NCI-H146 treated with DMSO at 0.1 percent for 48 hours (cell line): Measurements from ENCODE around the gene DEPDC5.

Experiments
- DNase-seq: peaks from one replicate; lab custom pipeline; 2025; ENCODE audit not compliant: unreplicated experiment; lab: John Stamatoyannopoulos, UW

The DEPDC5 gene

DNA sequence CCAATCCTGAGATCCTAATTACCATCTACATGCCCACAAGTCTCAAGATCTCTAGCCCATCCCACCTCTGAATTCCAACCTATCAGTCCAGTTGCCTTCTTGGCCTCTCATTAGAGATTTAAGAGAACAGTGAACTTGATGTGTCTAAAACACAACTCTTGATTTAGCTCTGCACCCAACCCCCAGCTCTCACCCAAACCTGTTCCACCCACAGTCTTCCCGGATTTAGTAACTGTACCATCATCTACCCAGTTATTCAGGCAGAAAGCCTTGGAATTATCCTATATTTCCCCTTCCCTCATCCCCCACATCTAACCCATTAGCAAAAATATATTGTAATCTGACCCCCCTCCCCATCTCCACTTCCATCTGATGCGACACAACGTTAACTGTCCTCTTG is 166.5 kb downstream of the DEPDC5 start:
- DNase-seq: no peak

DNA sequence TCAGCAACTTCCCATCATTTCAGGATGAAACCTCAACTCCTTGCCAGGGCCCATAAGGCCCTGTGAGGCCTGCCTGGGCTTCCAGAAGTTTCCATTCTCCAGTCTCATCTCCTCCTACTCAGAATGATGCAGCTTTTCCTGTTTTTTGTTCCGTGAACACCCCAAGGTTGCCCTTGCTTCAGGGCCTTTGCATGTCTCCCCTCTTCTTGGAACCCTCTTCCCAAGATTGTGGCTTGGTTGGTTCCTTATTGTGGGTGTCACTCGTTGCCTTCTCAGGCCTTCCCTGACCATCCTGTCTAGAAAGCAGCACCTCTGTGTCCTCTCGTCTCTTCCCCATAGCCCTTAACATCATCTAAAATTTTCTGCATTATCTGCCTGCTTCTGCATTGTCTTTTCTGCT is 167.3 kb downstream of the DEPDC5 start:
- no peak for DNase-seq

DNA sequence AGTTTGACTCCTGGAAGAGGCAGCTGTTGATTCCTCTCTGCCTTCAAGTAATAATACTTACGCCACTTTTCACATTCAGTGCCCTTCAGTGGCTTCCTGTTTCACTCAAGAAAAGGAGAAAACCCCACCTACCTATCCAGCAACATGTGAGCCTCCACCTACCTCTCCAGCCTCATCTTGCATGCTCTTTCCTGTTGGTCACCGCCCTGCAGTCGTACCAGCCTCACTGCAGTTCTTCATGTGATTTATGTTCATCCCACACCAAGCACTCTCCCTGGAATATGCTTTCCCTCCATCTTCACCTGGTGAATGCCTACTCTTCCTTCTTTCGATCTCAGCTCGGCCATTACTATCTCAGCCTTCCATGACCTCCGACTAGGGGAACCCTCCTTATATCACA is 168.7 kb downstream of the DEPDC5 start:
- DNase-seq: no peak

DNA sequence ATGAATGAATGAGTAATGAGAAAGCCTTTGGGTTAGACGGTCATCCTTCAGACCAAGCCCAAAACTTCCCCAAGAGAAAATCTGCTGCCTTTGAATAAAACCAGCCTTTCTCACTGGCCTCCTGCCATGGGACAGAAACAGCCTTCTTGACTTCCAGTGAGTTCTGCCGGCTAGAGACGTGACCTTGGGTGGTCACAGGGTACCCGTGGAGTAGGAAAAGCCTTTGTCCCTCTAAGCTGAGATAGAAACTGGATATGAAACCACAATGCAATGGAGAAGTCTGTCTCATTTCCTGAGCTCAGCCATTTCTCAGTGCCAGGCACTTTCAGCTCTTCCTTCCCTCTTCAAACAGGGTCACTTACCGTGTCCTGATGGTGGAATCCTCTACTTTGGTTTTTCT is 169.3 kb downstream of the DEPDC5 start:
- no peak for DNase-seq

DNA sequence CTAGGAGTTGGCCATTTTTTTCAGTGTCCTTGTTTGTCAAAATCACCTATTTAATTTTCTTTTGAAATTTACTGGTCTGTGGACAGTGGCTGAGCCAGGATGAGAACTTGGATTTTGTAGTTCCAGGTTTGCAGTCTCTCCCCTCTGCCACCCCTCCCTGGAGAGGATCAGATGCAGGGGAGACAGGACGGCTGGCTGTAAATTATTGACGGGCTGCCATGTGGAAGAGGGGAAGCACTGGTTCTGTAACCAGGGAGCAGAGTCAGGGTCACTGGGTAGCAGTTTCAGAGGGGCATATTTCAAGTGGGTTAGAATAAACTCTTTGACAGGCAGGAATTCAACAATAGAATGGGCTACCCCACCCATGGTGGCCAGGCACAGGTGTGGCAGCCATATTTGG is 169.9 kb downstream of the DEPDC5 start:
- no peak for DNase-seq

DNA sequence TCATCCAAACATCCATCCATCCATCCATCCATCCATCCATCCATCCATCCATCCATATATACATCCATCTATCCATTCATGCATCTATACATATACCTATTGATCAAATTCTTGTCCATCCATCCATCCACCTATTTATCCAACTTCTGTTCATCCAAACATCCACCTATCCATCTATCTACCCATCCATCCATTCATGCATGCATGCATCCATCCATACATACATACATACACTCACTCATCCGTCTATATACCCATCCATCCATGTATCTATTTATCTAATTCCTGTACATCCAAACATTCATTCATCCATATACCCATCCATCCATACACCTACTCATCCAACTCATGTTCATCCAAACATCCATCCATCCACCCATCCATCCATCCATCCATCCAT is 171.2 kb downstream of the DEPDC5 start:
- no peak for DNase-seq

DNA sequence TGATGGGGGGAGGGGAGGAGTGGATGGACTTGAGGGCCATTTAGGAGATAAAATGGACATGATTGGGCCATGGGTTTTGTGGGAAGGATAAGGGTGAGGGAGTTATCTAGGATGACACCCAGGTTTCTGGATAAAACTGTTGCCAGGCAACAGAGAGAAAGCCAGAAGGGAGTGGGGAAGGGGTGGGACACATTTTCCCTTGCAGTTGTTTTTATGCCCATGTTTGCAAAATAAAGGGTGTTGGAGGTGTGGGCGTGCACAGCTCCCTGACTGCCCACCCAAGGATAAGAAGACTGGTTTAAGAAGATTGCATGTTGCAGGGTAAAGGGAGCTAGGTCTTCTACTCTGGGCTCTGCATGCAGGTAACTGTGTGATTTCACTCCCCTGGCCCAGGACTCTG is 172.2 kb downstream of the DEPDC5 start:
- DNase-seq: no peak

DNA sequence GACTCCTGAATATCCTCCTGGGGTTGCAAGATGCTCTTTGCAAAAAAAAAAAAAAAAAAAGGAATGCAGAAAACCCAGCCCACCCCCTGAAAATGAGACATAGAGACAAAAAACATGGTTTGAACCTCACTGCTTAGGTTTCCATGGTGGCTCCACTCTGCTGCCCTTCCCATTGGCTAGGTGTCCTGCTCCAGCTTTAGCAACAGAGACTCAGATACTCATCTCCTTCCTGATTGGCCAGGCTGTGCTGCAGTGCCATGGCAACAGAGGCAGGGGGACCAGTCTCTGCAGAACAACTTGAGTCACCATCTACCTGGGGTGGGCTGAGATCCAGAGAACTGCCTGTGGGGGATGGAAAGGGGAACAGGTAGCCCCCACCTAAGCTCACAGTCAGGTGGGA is 173.2 kb downstream of the DEPDC5 start:
- no peak for DNase-seq

DNA sequence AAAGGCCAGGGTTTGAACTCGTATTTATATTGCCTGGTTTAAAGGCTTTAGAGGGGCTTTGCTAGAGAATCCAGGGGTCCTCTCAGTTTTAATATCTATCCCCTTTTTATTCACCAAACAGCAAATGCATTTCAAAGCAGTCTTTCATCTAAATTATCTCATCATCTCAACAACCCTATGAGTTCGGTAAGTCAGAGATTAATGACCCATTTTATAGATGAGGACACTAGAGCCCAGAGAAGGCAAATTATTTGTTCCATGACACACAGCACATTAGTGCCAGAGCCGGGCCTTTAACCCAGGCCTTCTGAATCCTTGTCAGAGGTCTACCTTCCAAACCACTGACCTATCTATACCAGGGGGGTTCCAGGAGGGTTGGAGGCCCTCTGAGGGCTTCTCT is 173.7 kb downstream of the DEPDC5 start:
- no peak for DNase-seq

DNA sequence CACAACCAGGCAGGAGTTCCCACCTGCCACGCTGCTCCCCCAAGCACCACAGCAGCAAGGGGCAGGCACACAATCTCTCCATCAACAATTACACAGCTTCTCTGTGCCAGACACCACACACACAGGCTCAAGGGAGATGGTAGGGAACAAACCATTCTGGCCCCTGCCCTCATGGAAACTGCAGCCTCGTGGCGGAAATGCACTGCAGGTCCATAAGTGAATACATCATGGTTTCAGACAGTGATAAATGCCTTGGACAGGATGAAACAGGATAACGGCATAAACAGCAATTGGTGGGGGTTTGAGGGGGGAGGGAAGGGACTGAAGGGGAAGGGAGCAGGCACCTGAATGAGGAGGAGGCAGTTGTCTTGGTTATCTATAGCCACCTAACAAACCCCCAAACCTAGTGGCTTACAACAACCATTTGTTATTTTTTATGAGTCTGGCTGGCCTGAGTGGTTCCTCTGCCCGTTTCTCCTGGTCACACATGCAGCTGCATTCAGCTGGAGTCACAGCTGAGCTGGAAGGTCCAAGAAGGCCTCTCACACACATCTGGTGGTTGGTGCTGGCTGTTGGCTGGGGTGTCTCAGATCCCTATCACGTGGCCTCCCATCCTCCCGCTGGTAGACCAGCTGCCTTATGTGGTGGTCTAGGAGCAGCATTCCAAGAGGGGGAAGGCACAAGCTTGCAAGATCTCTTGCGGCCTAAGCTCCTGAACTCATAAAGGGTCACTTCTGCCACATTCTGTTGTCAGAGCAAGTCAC is 175.5 kb downstream of the DEPDC5 start:
- DNase-seq: no peak

DNA sequence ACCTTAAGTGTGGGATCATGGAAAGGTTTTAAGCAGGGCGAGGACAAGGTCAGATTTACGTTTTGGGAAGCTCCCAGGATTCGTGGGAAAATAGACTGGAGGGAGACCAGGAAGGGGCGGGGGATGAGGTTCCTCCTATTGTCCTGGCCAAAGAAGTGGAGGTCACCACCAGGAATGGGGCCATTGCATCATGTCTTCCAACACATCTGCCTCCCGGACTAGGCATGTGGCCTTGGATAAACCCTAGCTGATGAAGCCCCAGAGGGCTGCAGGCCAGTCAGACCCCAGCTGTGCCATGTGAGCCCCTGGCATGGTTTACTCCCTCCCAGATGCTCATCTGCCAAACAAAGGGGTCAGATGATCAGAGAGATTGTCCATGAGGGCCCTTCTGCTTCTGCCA is 179.0 kb downstream of the DEPDC5 start:
- DNase-seq: no peak

DNA sequence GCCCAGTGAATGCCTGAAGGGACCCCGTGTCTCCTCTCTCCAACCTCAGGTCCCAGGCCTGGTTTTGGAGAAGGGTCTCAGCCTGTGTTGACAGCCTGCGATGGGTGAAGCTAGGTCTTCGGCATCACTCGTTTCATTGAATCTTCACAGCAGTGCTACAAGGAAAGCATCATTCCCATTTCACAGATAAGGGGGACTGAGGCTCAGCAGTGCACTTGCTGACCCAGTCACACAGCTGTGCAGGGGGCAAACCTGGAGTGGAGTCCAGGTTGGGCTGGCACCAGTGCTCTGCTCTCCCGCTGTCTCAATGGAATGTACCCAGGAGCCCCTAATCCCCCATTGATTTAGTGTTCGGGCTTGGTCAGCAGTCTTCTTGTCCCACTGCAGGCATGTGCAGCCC is 179.6 kb downstream of the DEPDC5 start:
- DNase-seq: no peak

DNA sequence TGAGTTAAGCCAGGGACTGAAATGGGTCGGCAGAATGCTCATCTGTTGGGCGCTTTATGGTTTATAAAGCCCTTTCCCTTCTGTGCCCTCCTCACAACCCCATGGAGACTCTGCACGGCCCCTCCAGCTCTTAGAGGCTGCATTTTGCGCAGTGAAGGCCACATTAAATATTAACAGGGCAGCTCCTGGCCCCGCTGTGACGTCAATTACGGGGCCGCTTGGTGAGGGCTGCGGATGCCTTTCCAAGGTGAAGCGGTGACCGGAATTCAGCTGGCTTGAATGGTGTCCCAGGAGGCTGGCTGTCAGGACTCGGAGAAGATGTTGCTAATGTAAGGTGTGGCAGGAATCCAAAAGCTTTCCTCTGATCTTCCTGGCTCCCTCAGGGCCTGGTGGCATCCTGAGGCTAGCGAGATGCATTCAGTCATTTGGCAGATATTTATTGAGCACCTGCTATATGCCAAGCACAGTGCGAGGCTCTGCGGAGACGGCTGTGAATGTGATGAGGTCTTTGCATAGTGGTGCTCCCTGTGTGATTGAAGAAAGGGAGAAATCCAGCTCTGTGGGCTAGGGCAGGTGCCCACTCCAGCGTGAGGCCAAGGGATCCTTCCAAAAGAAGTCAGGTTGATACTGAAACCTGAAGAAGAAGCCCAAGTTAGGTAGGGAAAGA is 180.1 kb downstream of the DEPDC5 start:
- DNase-seq: no peak

DNA sequence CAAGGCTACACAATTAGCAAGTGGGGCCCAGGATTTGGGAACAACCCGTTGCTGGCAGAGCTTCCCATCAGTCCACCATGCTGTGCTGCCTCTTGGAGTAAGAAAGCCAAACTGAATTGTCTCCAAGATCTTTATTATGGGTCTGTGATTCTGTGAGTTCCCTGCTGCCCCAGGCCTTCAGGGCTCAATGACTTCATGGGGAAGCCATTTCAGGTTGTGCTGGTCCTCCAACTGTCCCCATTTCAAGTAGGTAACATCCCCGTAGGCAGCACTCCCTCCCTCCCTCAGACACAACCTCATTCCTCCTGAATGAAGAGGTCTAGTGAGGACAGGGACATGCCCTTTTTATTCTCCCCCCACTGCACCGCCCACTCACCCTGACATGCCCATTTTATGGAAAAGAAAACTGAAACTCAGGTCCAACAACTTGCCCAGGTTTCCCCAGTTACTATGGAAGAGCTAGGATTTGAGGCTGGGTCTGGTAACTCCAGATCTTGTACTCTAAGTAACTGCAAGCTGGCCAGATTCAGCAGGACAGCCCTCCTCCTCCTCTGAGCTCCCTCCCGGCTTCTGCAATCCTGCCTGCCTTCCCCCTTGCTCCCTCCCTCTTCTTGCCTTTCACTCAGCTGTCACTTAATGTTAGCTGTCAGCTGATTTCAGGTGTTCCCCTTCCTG is 182.3 kb downstream of the DEPDC5 start:
- no peak for DNase-seq

DNA sequence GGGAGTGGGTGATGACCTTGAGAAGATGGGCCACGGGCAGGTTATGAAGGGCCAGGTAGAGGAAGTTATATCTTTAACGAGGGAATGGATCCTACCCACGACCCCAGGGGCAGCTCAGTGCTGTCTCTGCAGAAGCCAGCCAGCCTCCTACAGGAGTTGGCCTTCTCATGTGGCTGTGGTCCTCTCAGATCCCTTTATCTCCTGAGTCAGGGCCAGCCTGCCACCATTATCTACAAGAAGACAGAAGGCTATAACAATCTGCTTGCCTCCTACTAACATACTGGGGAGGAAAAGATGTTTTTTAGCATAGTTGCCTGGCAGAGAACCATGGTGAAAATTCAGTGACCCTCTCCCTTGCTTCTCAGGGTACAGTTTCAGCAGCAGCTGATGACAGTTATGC is 183.5 kb downstream of the DEPDC5 start:
- no peak for DNase-seq

DNA sequence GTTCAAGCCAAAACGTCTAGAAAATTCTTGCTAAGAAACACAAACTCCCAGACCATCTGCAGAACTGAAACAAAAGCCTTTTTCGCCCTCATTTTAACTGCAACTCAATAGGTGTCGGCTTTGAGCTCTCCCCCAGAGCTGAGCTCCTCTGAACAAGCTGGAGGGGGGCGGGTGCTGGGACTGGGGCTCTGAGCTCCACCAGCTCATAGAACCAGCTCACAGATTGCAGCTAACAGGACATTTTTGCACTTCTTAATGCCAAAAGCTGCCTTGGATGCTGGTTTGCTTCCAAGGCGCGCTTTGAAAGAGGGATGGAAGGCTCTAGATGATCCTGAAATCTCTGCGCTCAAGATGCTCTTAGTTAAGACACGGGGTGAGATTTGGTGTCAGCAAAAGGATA is 184.5 kb downstream of the DEPDC5 start:
- no peak for DNase-seq

DNA sequence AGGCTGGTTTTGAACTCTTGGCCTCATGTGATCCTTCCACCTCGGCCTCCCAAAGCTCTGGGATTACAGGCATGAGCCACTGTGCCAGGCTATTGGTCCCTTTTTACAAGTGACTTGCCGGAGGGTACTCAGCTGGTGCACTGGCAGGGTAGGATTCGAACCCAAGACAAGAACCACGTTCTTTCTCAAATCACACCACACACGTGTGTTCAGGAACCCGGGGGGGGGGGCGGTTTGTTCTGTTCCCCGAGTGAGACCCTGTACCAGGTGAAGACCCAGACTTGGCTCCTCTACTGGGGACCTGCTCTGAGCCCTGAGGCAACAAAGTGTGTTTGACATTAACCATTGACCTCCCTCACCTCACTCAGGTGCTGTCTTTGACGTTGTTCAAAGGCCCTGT is 186.7 kb downstream of the DEPDC5 start:
- DNase-seq: no peak

DNA sequence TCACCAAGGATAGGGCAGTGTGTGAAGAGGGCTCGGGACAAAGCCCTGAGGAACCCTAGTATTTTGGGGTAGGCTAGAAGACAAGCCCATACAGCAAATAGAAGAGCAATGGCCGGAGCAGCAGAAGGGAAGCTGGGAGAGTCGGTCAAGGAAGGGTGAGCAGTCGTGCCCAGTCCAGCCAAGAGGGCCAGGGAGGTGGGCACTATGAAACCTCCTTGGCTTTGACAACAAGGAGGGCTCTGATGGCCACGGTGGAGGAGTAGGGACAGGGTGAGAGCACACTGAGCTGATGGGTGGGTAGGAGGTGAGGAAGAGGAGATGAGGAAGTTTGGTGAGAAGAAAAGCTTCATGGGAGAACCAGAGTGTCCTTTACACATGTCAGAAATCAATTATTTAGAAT is 188.3 kb downstream of the DEPDC5 start:
- no peak for DNase-seq

DNA sequence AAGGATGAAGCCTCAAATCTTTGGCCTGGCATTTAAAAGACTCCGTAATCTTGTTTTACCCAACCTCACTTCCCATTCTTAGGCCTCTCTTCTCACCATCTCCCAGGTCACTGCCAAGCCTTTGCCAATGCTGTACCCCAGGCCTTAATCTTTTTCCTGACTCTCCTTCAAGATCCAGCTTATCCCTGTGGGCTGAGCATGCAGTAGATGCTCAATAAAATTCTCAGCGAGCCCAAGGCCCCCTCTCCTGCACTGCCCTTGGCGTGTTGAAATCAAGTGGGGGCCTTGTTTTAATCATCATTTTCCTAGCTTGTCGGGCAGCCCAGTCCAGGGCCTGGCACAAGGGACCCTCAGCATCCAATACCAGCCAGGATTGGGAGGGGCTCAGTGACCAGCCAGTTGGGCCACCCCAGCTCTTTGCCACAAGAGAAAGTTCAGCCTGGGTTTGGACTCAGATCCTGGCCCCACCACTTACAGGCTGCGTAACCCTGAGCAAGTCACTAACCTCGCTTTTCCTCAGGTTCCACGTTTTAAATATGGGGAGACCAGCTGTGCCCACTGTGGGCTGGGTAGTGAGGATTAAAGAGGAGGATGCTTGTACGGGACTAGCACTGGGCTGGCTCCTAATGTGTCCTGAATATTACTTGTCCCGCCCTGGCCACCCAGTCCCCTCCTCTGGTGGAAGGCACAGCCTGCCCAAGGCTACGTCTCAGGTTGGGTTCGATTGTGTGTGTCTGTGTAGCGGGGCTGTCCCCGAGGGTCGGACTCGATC is 189.6 kb downstream of the DEPDC5 start:
- DNase-seq: no peak

DNA sequence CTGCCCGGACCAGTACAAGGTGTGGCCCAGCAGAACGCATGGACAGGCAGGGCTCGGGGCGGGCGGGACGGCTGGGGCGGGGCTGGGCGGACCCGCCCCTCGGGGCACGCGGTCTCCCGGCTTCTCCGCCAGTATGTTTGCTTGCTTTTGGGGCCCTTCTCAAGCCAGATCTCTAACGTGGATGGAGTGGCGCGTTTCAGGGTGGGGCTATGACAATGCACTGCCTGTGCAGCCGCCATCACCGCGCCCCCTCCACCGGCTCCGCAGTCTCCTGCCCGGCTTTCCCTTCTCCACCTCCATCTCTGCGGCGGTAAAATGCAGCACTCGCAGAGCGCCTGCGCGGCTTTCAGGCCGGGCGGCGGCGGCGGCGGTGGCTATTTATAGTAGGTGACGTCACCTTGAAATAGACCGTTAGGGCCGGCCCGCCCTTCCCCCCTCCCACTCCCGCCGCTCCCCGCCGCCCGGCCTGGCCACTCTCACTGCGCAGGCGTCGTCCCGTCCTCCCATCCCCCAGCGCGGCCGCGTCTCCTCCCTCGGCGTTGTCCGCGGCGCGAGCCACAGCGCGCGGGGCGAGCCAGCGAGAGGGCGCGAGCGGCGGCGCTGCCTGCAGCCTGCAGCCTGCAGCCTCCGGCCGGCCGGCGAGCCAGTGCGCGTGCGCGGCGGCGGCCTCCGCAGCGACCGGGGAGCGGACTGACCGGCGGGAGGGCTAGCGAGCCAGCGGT is 190.3 kb downstream of the DEPDC5 start, which contains the start of gene YWHAH:
TSS of gene YWHAH (plus strand) at position 558 of the 722 bp plus-strand sequence. CDS start 199 bp downstream, outside the sequence.
- DNase-seq: peak; percentile 63
